ENCODE measurements around the gene MANEAL. TPM values are rescaled to one million over a fixed set of nuclear protein-coding genes. Genes with fewer than 3 reads are reported as not detected.

MANEAL gene
- total and polyA plus RNA-seq, 2 of the 13 experiments (the other 11 are each of a cell fraction or from before 2014, with no cell fraction given): 20.8 to 26.4 TPM

DNA sequence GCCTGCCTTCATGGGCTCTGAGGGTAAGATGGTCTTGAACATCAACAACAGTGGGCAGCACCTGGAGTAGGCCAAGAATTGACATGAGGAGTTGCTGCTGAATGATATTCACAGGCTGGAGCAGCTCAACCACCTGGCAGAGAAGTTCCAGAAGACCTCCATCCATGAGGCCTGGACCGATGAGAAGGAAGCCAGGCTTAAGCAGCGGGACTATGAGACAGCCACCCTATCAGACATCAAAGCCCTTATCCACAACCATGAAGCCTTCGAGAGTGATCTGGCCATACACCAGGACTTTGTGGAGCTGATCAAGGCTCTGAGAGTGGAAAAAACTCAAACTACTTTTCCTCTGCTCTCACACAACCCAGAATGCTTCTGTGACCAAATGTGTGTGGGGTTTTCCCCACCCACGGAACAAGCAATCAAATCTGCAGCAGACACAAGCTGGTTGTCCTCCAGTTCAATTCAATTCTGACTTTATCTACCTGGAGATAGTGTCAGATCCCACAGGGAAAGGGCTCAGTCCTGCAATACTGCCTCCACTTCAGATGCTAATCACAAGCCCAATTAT is 16.6 kb upstream of the MANEAL start:
- BruUV-seq (replicated peaks): no TSS peak
- Histone ChIP-seq H3K36me3 (replicated peaks in 1 of 2; ENCODE audit: control insufficient read depth in 1 of 2, insufficient read depth in 2 of 2, low read length in 2 of 2) (no peaks in the 10 kb centered on the region), H3K9ac (ENCODE audit: insufficient read depth, low read depth, low read length) (no peak overlapping the region), H3K27me3 (ENCODE audit: control insufficient read depth in 1 of 2, insufficient read depth in 2 of 2, low read length in 2 of 2) (peaks cover 3% of the 10 kb centered on the region in 2 experiments; a peak in 2 of 5 replicates), H3K4me2 (ENCODE audit: low read depth, low read length) (no peak overlapping the region), H3K9me3 (ENCODE audit: low read length) (no peaks in the 10 kb centered on the region), H2AFZ (ENCODE audit: low read length) (no peak overlapping the region), H3K4me3 (replicated peaks in 1 of 3; ENCODE audit: insufficient read depth in 1 of 3, low read depth in 2 of 3, low read length in 3 of 3) (no peak overlapping the region), H3K27ac (ENCODE audit: extremely low read length, insufficient read depth, low read length) (no peak overlapping the region), H4K20me1 (ENCODE audit: insufficient read depth, low read length) (no peaks in the 10 kb centered on the region), H3K4me1 (ENCODE audit: insufficient read depth, low read length) (peaks cover 16% of the 10 kb centered on the region), H3K79me2 (ENCODE audit: insufficient read depth, low read length) (no peaks in the 10 kb centered on the region)
- TF ChIP-seq KDM1A (CRISPR knock-in tag; IDR thresholded peaks at IDR 0.05): no peak
- no peak for TF ChIP-seq ZBTB38 (CRISPR knock-in tag; IDR thresholded peaks at IDR 0.05)
- no peak for TF ChIP-seq ZNF776 (CRISPR knock-in tag; IDR thresholded peaks at IDR 0.05)
- no peak for TF ChIP-seq SRY (CRISPR knock-in tag; IDR thresholded peaks at IDR 0.05)
- no peak for TF ChIP-seq ZNF556 (CRISPR knock-in tag; IDR thresholded peaks at IDR 0.05; ENCODE audit: borderline replicate concordance)
- no peak for TF ChIP-seq ZNF335 (CRISPR knock-in tag; IDR thresholded peaks at IDR 0.05)
- TF ChIP-seq ZNF790 (CRISPR knock-in tag; IDR thresholded peaks at IDR 0.05; ENCODE audit: borderline replicate concordance): no peak
- TF ChIP-seq ZNF713 (CRISPR knock-in tag; IDR thresholded peaks at IDR 0.05): no peak
- TF ChIP-seq ZNF329 (CRISPR knock-in tag; IDR thresholded peaks at IDR 0.05; ENCODE audit: low read depth): no peak
- TF ChIP-seq, protein P1, sequence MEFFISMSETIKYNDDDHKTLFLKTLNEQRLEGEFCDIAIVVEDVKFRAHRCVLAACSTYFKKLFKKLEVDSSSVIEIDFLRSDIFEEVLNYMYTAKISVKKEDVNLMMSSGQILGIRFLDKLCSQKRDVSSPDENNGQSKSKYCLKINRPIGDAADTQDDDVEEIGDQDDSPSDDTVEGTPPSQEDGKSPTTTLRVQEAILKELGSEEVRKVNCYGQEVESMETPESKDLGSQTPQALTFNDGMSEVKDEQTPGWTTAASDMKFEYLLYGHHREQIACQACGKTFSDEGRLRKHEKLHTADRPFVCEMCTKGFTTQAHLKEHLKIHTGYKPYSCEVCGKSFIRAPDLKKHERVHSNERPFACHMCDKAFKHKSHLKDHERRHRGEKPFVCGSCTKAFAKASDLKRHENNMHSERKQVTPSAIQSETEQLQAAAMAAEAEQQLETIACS (CRISPR knock-in tag; IDR thresholded peaks at IDR 0.05): no peak
- no peak for TF ChIP-seq HES4 (CRISPR knock-in tag; IDR thresholded peaks at IDR 0.05; ENCODE audit: borderline replicate concordance)
- TF ChIP-seq TOPORS (CRISPR knock-in tag; IDR thresholded peaks at IDR 0.05): no peak
- no peak for TF ChIP-seq NCOR1 (IDR thresholded peaks at IDR 0.05; ENCODE audit: borderline replicate concordance, low read length)
- TF ChIP-seq ZNF607 (CRISPR knock-in tag; IDR thresholded peaks at IDR 0.05; ENCODE audit: borderline replicate concordance): no peak
- TF ChIP-seq TEAD3 (CRISPR knock-in tag; optimal IDR thresholded peaks at IDR 0.05; ENCODE audit: borderline replicate concordance): no peak
- no peak for TF ChIP-seq SP5 (CRISPR knock-in tag; IDR thresholded peaks at IDR 0.05; ENCODE audit: borderline replicate concordance, low read depth)
- no peak for TF ChIP-seq POLR2G (IDR thresholded peaks at IDR 0.05; ENCODE audit: low read depth, low read length)
- TF ChIP-seq KLF6 (CRISPR knock-in tag; IDR thresholded peaks at IDR 0.05): no peak
- TF ChIP-seq, protein P2, sequence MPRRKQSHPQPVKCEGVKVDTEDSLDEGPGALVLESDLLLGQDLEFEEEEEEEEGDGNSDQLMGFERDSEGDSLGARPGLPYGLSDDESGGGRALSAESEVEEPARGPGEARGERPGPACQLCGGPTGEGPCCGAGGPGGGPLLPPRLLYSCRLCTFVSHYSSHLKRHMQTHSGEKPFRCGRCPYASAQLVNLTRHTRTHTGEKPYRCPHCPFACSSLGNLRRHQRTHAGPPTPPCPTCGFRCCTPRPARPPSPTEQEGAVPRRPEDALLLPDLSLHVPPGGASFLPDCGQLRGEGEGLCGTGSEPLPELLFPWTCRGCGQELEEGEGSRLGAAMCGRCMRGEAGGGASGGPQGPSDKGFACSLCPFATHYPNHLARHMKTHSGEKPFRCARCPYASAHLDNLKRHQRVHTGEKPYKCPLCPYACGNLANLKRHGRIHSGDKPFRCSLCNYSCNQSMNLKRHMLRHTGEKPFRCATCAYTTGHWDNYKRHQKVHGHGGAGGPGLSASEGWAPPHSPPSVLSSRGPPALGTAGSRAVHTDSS (CRISPR knock-in tag; conservative IDR thresholded peaks at IDR 0.05): no peak
- no peak for TF ChIP-seq NCOA5 (CRISPR knock-in tag; IDR thresholded peaks at IDR 0.05)
- POLR2A ChIA-PET: no interaction called here
- in situ Hi-C loops (cut with HindIII; ENCODE audit: extremely low pct_ligation_motif_present, low pct_unique_long_range_greater_than_20kb): no loop called here
- DNase-seq (ENCODE audit: low spot score): no peak
- WGBS (ENCODE audit: low lambda C conversion rate): 27% methylated on average over 4 of the region's 4 CpGs
- intact Hi-C loops (cut with micrococcal nuclease; ENCODE audit: unreplicated experiment): no loop called here
- CTCF ChIA-PET (ENCODE audit: low intra/inter-chr PET ratio, low total read pairs): no interaction called here
- peak; percentile 40 for ATAC-seq
- FAIRE-seq: no peak

Data from HepG2 (cell line).